Heart left ventricle (tissue), 16 donors: ENCODE data around the gene SPOCK2. TPM values are rescaled to one million over a fixed set of nuclear protein-coding genes. Genes with fewer than 3 reads are reported as not detected.

Experiments
- ATAC-seq, 4 donors: fragments of 200-7000 bp; cut with Tn5 transposase; one replicate each; pipeline ENCODE4 v1.9.1; 2020 to 2022; ENCODE audit warnings: moderate library complexity in 4 of 4, mild to moderate bottlenecking in 3 of 4, moderate number of reproducible peaks in 1 of 4
- DNase-seq, 5 donors: peaks; one replicate each; pipeline ENCODE4 v3.0.0-alpha.2; 2020
- H3K27ac ChIP-seq, 12 donors: fragments of 200-600 bp; sonication (generic) in 4 of 12; one replicate each; pipeline versions ENCODE4 v1.5.0 to v1.8.0; 2016 to 2022; ENCODE audit warnings: mild to moderate bottlenecking in 2 of 12
- H3K27me3 ChIP-seq, 9 donors: fragments of 200-600 bp; sonication (generic) in 2 of 9; one replicate each; pipeline versions ENCODE4 v1.5.1 to v1.8.0; 2016 to 2022; ENCODE audit warnings: mild to moderate bottlenecking in 3 of 9
- H3K36me3 ChIP-seq, 9 donors: fragments of 200-600 bp; sonication (generic) in 2 of 9; one replicate each; pipeline versions ENCODE4 v1.5.0 to v1.8.0; 2018 to 2022; ENCODE audit warnings: mild to moderate bottlenecking in 2 of 9
- H3K4me1 ChIP-seq, 12 donors: fragments of 200-600 bp; sonication (generic) in 4 of 12; one replicate each; pipeline versions ENCODE4 v1.5.0 to v1.8.0; 2016 to 2022; ENCODE audit warnings: mild to moderate bottlenecking in 3 of 12
- H3K4me3 ChIP-seq, 12 donors: fragments of 200-600 bp; sonication (generic) in 4 of 12; one replicate each; pipeline versions ENCODE4 v1.5.0 to v1.8.0; 2017 to 2022; ENCODE audit warnings: mild to moderate bottlenecking in 9 of 12, moderate library complexity in 4 of 12
- H3K9me3 ChIP-seq, 12 donors: fragments of 200-600 bp; sonication (generic) in 4 of 12; one replicate each; pipeline versions ENCODE4 v1.5.0 to v1.8.0; 2016 to 2022; ENCODE audit warnings: mild to moderate bottlenecking in 1 of 12
- POLR2A ChIP-seq, 2 donors: fragments of 450-650 bp; IDR thresholded peaks; one replicate each; pipeline ENCODE4 v1.6.1; 2017; ENCODE audit warnings: antibody characterized with exemption in 2 of 2, mild to moderate bottlenecking in 2 of 2, moderate library complexity in 2 of 2
- WGBS, 4 donors: extraction: QIAGEN DNeasy Blood & Tissue Kit in 2 of 4; methylation state at CpG; one replicate each; pipeline versions ENCODE4 v1.1.5 to v1.1.7; 2013 to 2018; 5-methylcytosine and 5-hydroxymethylcytosine counted together
- intact Hi-C, 10 donors: fragments of 100-400 bp; cut with DNase I; formaldehyde crosslinking; loops; one replicate each; pipeline versions ENCODE4 v1.11.1 to v1.14.2; 2022
- polyA plus RNA-seq, 2 donors: library from polyadenylated mRNA; stranded (reverse); fragments of 200-250 nt; gene quantifications; one replicate each; pipeline ENCODE4 v1.2.3, GENCODE V29; 2013
- total RNA-seq, 9 donors: library from RNA; depleted of rRNA in 2 of 9; stranded (reverse); fragments of >200 nt in 2 of 9; fragmentation: NEBNext Ultra II Directional in 3 of 9; extraction: Animal tissue kit (Norgen Biotek cat#: 25700) in 3 of 9; gene quantifications; one replicate each; pipeline versions ENCODE4 v1.1.0 to v1.2.4, GENCODE V29; 2016 to 2023
- TF ChIP-seq, protein P1 (sequence below), 12 donors: fragments of 200-600 bp; sonication (generic) in 4 of 12; IDR thresholded peaks; one replicate each; pipeline versions ENCODE4 v1.5.0 to v1.8.0; 2018 to 2022; ENCODE audit warnings: antibody characterized with exemption in 12 of 12, mild to moderate bottlenecking in 5 of 12
- donor health status: ischemic (EF 13 %, LVEDD 7.1; RV severe dilation, severe dysfunction).
- donor health status: healthy with polysubstance abuse.
- donor health status: DM: no; HTN: yes; CAD: no.
- donor health status: DM: no; HTN: no; CAD: no.
- donor health status: ischemic (EF 25% LVEDD 6.9; RV normal size, moderate dysfunction).
- donor health status: ischemic (EF 25% LVEDD 5.7; RV mildly dilated, moderate dysfunction).
- donor health status: healthy.
- donor health status: DM: yes; HTN: yes; CAD: no.
- donor health status: ischemic (EF 35%, LVEDD 5.7; RV mildly dilated, moderate dysfunction).
- donor health status: nonischemic (EF 11% LVEDD 7.7; RV severe dilation, severe dysfunction).
- donor health status: DM: yes; HTN: yes; CAD: no.
- donor health status: PGD.
- donor health status: ischemic (EF 29% LVEDD 5.4; RV normal size, mild dysfunction).
- donor health status: nonischemic (EF 23%, LVEDD 6.1; RV moderate dilation, normal function).

SPOCK2 gene
- total and polyA plus RNA-seq, 11 donors = 4.4 to 16.6 (median 8.0) TPM

DNA sequence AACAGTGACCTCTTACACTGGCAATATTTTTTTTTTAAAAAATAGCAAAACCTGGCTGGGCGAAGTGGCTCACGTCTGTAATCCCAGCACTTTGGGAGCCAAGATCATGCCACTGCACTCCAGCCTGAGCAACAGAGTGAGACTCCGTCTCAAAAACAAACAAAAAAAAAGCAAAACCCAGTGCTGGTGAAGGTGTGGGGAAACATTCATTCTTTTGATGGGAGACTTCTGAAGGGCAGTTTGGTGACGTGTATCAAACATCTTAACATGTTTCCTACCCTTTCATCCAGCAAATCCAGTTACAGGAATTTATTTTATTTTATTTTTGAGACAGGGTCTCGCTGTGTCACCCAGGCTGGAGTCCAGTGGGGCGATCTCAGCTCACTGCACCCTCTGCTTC lies 66.1 kb downstream of the SPOCK2 start:
- TF ChIP-seq, protein P1, sequence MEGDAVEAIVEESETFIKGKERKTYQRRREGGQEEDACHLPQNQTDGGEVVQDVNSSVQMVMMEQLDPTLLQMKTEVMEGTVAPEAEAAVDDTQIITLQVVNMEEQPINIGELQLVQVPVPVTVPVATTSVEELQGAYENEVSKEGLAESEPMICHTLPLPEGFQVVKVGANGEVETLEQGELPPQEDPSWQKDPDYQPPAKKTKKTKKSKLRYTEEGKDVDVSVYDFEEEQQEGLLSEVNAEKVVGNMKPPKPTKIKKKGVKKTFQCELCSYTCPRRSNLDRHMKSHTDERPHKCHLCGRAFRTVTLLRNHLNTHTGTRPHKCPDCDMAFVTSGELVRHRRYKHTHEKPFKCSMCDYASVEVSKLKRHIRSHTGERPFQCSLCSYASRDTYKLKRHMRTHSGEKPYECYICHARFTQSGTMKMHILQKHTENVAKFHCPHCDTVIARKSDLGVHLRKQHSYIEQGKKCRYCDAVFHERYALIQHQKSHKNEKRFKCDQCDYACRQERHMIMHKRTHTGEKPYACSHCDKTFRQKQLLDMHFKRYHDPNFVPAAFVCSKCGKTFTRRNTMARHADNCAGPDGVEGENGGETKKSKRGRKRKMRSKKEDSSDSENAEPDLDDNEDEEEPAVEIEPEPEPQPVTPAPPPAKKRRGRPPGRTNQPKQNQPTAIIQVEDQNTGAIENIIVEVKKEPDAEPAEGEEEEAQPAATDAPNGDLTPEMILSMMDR (IDR thresholded peaks at IDR 0.05) = no peak
- no peak for TF ChIP-seq POLR2A (IDR thresholded peaks at IDR 0.05)
- 85 to 98% (median 87%) methylated on average over 6 of the region's 6 CpGs for WGBS, 4 donors

DNA sequence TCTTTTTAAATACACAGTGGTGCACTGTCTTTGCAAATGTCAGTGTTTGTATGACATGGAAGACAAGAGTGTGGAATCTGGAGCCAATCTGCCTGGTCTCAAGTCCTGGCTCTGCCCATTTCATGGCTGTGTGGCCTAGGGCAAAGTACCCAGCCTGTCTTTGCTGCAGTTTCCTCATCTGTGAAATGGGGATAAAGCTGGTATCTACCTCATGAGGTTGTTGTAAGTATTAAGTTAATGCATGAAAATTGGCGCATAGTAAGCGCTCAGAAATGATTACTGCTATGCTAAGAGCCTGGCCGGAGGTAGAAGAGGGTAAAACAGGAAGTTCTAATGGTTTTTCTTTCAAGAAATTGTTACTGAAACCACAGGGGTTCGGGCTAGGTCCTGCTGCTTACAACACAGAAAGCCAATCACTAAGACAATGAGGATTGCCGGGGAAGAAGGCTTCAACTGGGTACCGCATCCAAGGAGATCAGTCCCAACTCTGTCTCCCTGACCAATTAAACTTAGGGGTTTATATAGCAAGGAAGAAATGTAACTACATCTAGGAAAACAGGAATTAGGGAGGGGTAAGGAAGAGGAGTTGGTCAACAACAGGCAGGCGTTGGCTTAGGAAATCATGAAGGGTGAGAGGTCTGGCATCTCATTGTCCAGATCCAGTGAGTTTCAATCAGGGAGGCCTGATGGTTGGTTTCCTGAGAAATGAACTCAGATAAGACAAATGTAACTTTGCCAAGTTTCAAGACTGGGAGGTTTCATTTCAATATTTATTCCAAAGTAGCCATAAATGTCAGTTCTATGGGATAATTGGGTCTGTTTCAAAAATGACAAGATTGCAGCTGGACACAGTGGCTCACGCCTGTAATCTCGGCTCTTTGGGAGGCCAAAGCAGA lies 67.2 kb downstream of the SPOCK2 start:
- intact Hi-C loops = no loop called here
- Histone ChIP-seq H3K36me3 (no peaks in the 10 kb centered on the region), H3K4me1 (peaks cover 0 to 29% (median 15%) of the 10 kb centered on the region in 12 donors), H3K9me3 (no peaks in the 10 kb centered on the region), H3K27ac (no peak overlapping the region), H3K4me3 (no peak overlapping the region), H3K27me3 (no peaks in the 10 kb centered on the region)
- WGBS, 4 donors = 70 to 81% (median 72%) methylated on average over 9 of the region's 9 CpGs
- no peak for ATAC-seq
- no peak for TF ChIP-seq POLR2A (IDR thresholded peaks at IDR 0.05)
- TF ChIP-seq, protein P1 (IDR thresholded peaks at IDR 0.05) = no peak
- no peak for DNase-seq

More for the DNA sequence above, 66.1 kb downstream of the SPOCK2 start:
- no peak overlapping the region for H3K4me3 ChIP-seq
- intact Hi-C loops = no loop called here
- no peaks in the 10 kb centered on the region for H3K36me3 ChIP-seq
- DNase-seq = no peak
- H3K9me3 ChIP-seq = no peaks in the 10 kb centered on the region
- no peak overlapping the region for H3K27ac ChIP-seq
- peaks cover 0 to 29% (median 8%) of the 10 kb centered on the region in 12 donors for H3K4me1 ChIP-seq
- no peak for ATAC-seq
- no peaks in the 10 kb centered on the region for H3K27me3 ChIP-seq

DNA sequence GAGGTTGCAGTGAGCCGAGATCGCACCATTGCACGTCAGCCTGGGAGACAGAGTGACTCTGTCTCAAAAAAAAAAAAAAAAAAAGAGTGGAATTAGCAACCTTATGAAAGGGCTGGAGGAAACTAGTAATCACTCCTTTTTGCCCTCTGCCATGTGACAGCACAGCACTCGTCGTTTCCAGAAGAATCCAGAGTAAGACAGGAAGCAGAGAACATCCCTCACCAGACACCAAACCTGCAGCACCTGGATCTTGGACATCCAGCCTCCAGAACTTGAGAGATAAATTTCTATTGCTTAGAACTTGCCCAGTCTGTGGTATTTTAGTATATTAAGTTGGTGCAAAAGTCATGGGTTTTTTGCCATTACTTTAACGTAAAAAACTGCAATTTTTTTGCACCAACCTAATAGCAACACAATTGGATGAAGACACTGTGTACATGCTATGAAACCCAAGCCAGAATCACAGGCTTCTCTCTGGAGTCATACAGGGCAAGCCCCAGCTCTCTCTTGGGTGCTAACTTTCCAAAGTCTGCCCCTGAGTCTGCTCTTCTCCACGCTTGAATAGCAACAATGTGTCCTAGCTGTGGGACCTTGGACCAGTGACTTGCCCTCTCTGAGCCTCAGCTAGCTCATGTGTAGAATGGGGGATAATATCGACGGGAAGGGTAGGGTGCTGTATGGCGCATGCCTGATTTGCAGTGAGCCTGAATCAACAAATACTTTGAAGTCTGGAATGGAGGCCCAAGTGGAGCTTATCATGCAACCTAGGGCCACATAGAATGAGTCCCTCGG lies 69.1 kb downstream of the SPOCK2 start:
- Histone ChIP-seq H3K4me3 (no peak overlapping the region), H3K36me3 (no peaks in the 10 kb centered on the region), H3K9me3 (no peaks in the 10 kb centered on the region), H3K27me3 (no peaks in the 10 kb centered on the region), H3K27ac (no peak overlapping the region), H3K4me1 (peaks cover 0 to 48% (median 29%) of the 10 kb centered on the region in 12 donors)
- intact Hi-C loops = no loop called here
- ATAC-seq = no peak
- TF ChIP-seq, protein P1 (IDR thresholded peaks at IDR 0.05) = no peak
- no peak for TF ChIP-seq POLR2A (IDR thresholded peaks at IDR 0.05)
- whole genome bisulfite sequencing, 4 donors = 89 to 95% (median 92%) methylated on average over 11 of the region's 11 CpGs
- no peak for DNase-seq
